Body of pancreas (tissue), 4 donors: Measurements from ENCODE around the gene DAZAP1.

Experiments
- POLR2A ChIP-seq, 3 donors: fragments of 450-650 bp; IDR thresholded peaks; one replicate each; pipeline ENCODE4 v1.6.1; 2016; ENCODE audit warnings: antibody characterized with exemption in 3 of 3, mild to moderate bottlenecking in 2 of 3
- TF ChIP-seq, protein P1 (sequence below), 7 experiments: fragments of 450-650 bp in 4 of 7; fragments of 200-600 bp in 3 of 7; sonication (generic) in 3 of 7; IDR thresholded peaks; one replicate each; pipeline ENCODE4 v1.5.1; 2016 to 2019; ENCODE audit warnings: antibody characterized with exemption in 7 of 7

DNA sequence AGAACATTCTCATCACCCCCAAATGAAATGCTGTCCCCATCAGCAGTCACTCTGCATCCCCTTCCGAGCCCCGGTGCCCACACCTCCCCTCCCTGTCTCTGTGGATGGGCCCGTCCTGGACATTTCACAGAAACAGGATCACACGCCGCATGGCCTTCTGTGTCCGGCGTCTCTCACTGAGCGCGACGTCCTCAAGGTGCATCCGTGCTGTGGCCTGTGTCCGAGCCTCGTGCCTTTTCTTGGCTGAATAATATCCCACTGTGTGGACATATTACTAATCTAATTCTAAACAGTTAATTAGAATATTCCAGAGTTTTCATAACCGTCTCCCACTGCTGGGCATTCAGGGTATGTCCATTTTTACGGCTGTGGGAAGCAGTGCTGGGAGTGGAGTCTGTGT, 15.0 kb upstream of the DAZAP1 start:
- TF ChIP-seq, protein P1, sequence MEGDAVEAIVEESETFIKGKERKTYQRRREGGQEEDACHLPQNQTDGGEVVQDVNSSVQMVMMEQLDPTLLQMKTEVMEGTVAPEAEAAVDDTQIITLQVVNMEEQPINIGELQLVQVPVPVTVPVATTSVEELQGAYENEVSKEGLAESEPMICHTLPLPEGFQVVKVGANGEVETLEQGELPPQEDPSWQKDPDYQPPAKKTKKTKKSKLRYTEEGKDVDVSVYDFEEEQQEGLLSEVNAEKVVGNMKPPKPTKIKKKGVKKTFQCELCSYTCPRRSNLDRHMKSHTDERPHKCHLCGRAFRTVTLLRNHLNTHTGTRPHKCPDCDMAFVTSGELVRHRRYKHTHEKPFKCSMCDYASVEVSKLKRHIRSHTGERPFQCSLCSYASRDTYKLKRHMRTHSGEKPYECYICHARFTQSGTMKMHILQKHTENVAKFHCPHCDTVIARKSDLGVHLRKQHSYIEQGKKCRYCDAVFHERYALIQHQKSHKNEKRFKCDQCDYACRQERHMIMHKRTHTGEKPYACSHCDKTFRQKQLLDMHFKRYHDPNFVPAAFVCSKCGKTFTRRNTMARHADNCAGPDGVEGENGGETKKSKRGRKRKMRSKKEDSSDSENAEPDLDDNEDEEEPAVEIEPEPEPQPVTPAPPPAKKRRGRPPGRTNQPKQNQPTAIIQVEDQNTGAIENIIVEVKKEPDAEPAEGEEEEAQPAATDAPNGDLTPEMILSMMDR (IDR thresholded peaks at IDR 0.05): no peak
- TF ChIP-seq POLR2A (IDR thresholded peaks at IDR 0.05): no peak
